ENCODE results near the gene NUDT4. TPM values are rescaled to one million over a fixed set of nuclear protein-coding genes. Genes with fewer than 3 reads are reported as not detected.

The NUDT4 gene
- total and polyA plus RNA-seq, 2 of the 13 experiments (the other 11 are each of a cell fraction or from before 2014, with no cell fraction given) = 37.3 to 70.1 TPM

DNA sequence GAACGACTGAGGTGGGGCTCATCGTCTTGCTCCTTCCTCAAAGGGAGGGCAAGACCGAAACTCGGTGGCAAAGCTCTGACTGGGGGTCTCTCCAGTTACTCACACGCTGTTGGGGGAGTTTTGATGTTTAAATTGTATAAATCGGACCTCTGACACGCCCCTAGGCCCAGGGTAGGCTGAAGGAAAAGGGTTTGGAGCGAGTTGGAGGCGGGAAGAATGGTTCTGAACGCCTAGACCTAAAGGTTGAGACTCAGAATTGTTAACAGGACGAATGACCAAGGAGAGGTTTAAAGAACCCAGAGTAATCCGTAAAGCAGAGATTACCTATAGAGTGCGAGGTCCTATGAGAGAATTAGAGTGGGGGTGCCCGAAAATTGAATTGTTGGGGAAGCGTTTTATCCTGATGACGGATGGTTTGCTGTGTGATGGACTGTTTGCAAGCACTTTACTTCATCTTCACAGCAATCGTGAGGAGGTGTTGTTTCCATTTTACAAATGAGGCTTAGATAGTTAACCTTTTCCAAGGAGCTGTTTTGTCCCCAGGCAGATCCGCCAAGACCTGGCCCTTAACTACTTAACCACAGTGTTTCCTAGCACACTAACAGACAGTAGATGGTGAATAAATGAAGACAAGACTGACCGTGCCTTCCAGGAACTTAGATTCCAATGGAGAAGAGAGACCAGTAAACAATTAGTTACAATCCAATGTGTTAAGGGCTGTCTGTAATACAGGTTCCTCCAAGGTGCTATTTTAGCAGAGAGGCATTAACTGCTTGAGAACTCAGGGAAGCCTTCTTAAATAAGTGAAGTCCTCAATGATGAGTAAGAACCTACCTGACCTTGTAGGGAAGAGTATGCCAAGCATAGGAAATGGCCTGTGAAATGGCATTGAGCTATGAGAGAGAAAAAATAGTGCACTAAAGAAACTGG lies 65.0 kb downstream of the NUDT4 start (continued):
- TF ChIP-seq, protein P1, sequence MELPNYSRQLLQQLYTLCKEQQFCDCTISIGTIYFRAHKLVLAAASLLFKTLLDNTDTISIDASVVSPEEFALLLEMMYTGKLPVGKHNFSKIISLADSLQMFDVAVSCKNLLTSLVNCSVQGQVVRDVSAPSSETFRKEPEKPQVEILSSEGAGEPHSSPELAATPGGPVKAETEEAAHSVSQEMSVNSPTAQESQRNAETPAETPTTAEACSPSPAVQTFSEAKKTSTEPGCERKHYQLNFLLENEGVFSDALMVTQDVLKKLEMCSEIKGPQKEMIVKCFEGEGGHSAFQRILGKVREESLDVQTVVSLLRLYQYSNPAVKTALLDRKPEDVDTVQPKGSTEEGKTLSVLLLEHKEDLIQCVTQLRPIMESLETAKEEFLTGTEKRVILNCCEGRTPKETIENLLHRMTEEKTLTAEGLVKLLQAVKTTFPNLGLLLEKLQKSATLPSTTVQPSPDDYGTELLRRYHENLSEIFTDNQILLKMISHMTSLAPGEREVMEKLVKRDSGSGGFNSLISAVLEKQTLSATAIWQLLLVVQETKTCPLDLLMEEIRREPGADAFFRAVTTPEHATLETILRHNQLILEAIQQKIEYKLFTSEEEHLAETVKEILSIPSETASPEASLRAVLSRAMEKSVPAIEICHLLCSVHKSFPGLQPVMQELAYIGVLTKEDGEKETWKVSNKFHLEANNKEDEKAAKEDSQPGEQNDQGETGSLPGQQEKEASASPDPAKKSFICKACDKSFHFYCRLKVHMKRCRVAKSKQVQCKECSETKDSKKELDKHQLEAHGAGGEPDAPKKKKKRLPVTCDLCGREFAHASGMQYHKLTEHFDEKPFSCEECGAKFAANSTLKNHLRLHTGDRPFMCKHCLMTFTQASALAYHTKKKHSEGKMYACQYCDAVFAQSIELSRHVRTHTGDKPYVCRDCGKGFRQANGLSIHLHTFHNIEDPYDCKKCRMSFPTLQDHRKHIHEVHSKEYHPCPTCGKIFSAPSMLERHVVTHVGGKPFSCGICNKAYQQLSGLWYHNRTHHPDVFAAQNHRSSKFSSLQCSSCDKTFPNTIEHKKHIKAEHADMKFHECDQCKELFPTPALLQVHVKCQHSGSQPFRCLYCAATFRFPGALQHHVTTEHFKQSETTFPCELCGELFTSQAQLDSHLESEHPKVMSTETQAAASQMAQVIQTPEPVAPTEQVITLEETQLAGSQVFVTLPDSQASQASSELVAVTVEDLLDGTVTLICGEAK (IDR thresholded peaks at IDR 0.05) = no peak
- TF ChIP-seq, protein P1 (CRISPR knock-in tag; IDR thresholded peaks at IDR 0.05) = no peak
- TF ChIP-seq ZNF431 (CRISPR knock-in tag; IDR thresholded peaks at IDR 0.05; ENCODE audit: borderline replicate concordance, low read depth) (no peak; the same call in 1 of the 2 replicates), MYNN (CRISPR knock-in tag; IDR thresholded peaks at IDR 0.05; ENCODE audit: low read depth) (no peak), NFE2L1 (CRISPR knock-in tag; IDR thresholded peaks at IDR 0.05; ENCODE audit: borderline replicate concordance) (no peak; the same call in 1 of the 2 replicates), ZSCAN31 (CRISPR knock-in tag; IDR thresholded peaks at IDR 0.05; ENCODE audit: low read depth) (no peak; the same call in 1 of the 2 replicates), RFXAP (CRISPR knock-in tag; IDR thresholded peaks at IDR 0.05; ENCODE audit: borderline replicate concordance) (no peak), MTA3 (CRISPR knock-in tag; IDR thresholded peaks at IDR 0.05) (no peak), U2AF1 (optimal IDR thresholded peaks at IDR 0.05; ENCODE audit: low read depth, low read length) (no peak), ZBTB3 (CRISPR knock-in tag; IDR thresholded peaks at IDR 0.05; ENCODE audit: borderline replicate concordance, low read depth) (no peak), ZBTB1 (CRISPR knock-in tag; IDR thresholded peaks at IDR 0.05; ENCODE audit: borderline replicate concordance) (no peak), ZFP37 (CRISPR knock-in tag; IDR thresholded peaks at IDR 0.05; ENCODE audit: borderline replicate concordance) (no peak), HMGA1 (CRISPR knock-in tag; conservative IDR thresholded peaks at IDR 0.05) (no peak)
- TF ChIP-seq, protein P2, sequence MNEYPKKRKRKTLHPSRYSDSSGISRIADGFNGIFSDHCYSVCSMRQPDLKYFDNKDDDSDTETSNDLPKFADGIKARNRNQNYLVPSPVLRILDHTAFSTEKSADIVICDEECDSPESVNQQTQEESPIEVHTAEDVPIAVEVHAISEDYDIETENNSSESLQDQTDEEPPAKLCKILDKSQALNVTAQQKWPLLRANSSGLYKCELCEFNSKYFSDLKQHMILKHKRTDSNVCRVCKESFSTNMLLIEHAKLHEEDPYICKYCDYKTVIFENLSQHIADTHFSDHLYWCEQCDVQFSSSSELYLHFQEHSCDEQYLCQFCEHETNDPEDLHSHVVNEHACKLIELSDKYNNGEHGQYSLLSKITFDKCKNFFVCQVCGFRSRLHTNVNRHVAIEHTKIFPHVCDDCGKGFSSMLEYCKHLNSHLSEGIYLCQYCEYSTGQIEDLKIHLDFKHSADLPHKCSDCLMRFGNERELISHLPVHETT (CRISPR knock-in tag; conservative IDR thresholded peaks at IDR 0.05) = no peak
- TF ChIP-seq, protein P3, sequence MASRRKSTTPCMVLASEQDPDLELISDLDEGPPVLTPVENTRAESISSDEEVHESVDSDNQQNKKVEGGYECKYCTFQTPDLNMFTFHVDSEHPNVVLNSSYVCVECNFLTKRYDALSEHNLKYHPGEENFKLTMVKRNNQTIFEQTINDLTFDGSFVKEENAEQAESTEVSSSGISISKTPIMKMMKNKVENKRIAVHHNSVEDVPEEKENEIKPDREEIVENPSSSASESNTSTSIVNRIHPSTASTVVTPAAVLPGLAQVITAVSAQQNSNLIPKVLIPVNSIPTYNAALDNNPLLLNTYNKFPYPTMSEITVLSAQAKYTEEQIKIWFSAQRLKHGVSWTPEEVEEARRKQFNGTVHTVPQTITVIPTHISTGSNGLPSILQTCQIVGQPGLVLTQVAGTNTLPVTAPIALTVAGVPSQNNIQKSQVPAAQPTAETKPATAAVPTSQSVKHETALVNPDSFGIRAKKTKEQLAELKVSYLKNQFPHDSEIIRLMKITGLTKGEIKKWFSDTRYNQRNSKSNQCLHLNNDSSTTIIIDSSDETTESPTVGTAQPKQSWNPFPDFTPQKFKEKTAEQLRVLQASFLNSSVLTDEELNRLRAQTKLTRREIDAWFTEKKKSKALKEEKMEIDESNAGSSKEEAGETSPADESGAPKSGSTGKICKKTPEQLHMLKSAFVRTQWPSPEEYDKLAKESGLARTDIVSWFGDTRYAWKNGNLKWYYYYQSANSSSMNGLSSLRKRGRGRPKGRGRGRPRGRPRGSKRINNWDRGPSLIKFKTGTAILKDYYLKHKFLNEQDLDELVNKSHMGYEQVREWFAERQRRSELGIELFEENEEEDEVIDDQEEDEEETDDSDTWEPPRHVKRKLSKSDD (CRISPR knock-in tag; IDR thresholded peaks at IDR 0.05; ENCODE audit: low read depth) = no peak

All from HepG2 (cell line).